LHCN-M2 (cell line): ENCODE results near the gene CEP290. TPM values are rescaled to one million over a fixed set of nuclear protein-coding genes. Genes with fewer than 3 reads are reported as not detected.
"Not testable (repeated sequence)": the region's sequence is repeated elsewhere in the genome, so short reads cannot be mapped to it uniquely, and the experiment has no call there.

Experiments used
- DNase-seq: peaks from one replicate; pipeline ENCODE4 v3.0.0-alpha.2; 2012; ENCODE audit warnings: low read depth
- total RNA-seq: library from RNA; depleted of rRNA; stranded (reverse); fragments of >200 nt; gene quantifications from 2 replicates; pipeline ENCODE4 v1.2.3, GENCODE V29; 2014

CEP290 gene
- total RNA-seq, 1 experiment from 2014 or later = 22.8 TPM

GRCh38 chr12:88144546-88145468 is 2.9 kb upstream of the CEP290 start:
- no peak for DNase-seq

- DNase-seq = no peak
These were observed 2.1 kb upstream of the CEP290 start for GRCh38 chr12:88144037-88144436.

GRCh38 chr12:88142610-88142991 is 713 bp upstream of the CEP290 start:
- DNase-seq = no peak

- DNase-seq = no peak
These were observed 489 bp downstream of the CEP290 start for GRCh38 chr12:88141425-88141773.

- DNase-seq = not testable (repeated sequence)
These were observed 2.2 kb downstream of the CEP290 start for GRCh38 chr12:88139711-88140110.

- DNase-seq = not testable (repeated sequence)
These were observed 8.7 kb downstream of the CEP290 start for GRCh38 chr12:88133181-88133580.

- no peak for DNase-seq
These were observed 9.5 kb downstream of the CEP290 start for GRCh38 chr12:88132392-88132791.

- DNase-seq = no peak
These were observed 14.0 kb downstream of the CEP290 start for GRCh38 chr12:88127855-88128254.

- no peak for DNase-seq
These were observed 14.8 kb downstream of the CEP290 start for GRCh38 chr12:88127099-88127498.

- no peak for DNase-seq
These were observed 19.2 kb downstream of the CEP290 start for GRCh38 chr12:88122666-88123065.

GRCh38 chr12:88113871-88114270 is 28.0 kb downstream of the CEP290 start:
- DNase-seq = peak; percentile 50

- DNase-seq = peak; percentile 48
These were observed 30.7 kb downstream of the CEP290 start for GRCh38 chr12:88111074-88111652.

- DNase-seq = peak; percentile 37
These were observed 33.9 kb downstream of the CEP290 start for GRCh38 chr12:88108021-88108420.

GRCh38 chr12:88093573-88093972 is 48.3 kb downstream of the CEP290 start:
- DNase-seq = no peak

- DNase-seq = no peak
These were observed 49.1 kb downstream of the CEP290 start for GRCh38 chr12:88092771-88093170.

GRCh38 chr12:88084210-88084609 is 57.7 kb downstream of the CEP290 start:
- DNase-seq = no peak

- DNase-seq = no peak
These were observed 58.3 kb downstream of the CEP290 start for GRCh38 chr12:88083634-88084033.

GRCh38 chr12:88081247-88081646 is 60.6 kb downstream of the CEP290 start:
- no peak for DNase-seq

GRCh38 chr12:88067301-88067700 is 74.6 kb downstream of the CEP290 start:
- DNase-seq = no peak

- DNase-seq = no peak
These were observed 78.5 kb downstream of the CEP290 start for GRCh38 chr12:88063375-88063774.

- no peak for DNase-seq
These were observed 79.4 kb downstream of the CEP290 start for GRCh38 chr12:88062474-88062873.

GRCh38 chr12:88058719-88059077 is 83.2 kb downstream of the CEP290 start:
- DNase-seq = no peak
